HG03354 (cell line): ENCODE data around the gene TNS1.

Source experiments
- ATAC-seq: cut with Tn5 transposase; IDR thresholded peaks from one replicate; pipeline ENCODE4 v1.9.1; 2021; ENCODE audit warnings: mild to moderate bottlenecking; ENCODE audit not compliant: unreplicated experiment, poor library complexity, severe bottlenecking

Gene TNS1

DNA sequence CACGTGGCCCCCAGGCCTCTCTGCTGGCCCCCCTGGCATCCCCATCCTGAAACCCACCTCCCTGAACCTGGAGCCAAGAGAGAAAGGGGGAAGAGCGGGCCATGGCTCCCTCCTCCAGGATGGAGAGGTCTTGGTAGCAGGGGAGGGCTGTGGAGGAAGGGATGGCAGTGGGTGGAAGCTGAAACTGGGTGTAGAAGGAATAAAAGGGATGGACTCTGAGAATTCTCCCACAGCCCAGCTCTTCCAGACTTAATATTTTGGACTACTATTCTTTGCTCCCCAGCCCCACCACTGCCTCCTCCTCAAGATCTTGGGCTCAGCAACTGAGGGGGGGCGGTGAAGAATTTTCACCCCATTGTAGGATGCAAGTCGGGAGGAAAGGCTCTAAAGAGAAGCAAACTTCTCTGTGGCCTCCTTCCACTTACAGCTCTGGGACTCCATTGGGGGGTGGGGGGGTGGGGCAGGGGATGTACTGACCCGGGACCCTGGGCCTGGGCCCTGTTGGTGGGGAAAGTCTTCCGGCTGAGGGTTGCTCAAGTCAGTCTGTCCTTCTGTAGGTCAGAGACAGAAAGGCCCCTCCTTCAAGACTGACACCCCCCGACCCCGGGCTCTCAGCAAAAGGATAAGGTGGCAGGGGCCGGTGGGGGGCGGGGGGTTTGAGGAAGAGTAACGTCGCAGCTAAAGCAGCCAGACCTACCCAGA lies 501 bp downstream of the TNS1 start:
- ATAC-seq: no peak

DNA sequence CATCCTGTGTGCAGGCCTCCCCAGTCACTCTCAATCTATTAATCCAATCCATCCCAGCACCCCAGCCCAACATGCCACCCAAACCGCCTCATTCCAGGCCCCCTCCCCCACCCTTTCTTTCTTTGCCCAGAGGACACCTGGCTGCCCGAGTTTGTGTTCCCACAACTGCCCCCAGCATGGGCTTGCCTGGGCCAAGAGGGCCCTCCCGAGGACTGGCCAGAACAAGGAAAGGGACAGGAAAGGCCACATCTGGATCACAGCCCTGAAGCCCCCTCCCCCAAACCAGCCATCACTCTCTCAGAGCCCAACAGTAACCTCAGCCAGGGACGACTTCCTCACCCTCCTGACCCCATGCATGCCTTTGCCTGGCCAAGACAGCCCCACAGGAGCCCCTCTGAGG lies 1.2 kb downstream of the TNS1 start:
- ATAC-seq: no peak

DNA sequence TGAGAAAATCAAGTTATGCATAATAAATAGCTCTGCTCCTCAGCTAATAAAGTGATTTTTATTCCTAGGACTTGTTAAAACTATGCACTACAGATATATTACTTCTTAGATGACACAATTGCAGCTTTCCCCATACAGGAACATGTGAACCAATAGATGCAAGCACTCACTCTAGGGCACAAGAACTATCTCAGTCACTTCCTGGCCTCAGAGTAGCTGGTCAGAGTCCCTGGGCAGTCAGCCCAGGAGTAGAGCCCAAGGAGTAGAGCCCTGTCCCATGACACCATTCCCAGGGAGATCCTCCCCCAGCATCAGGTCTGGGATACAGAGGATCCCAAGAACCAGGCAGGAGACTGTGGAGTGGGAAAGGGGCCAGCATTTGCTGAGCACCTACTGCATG lies 2.7 kb downstream of the TNS1 start:
- no peak for ATAC-seq

DNA sequence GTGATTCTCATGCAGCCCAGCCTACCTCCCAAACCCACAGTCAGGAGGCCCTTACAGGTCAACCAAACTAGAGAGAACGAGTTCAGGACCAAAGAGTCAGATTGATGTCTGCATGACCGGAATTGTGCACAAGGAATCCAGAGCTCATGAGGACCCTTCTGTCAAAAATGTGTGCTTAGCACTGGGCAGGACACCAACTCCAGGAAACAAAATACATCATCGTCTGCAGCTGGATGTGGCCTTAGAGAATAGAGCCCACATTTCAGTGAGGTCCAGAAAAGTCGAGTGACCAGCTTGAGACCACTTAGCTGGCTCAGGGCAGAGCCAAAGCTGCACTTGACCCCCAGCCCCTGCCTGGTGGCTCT lies 3.2 kb downstream of the TNS1 start:
- no peak for ATAC-seq

DNA sequence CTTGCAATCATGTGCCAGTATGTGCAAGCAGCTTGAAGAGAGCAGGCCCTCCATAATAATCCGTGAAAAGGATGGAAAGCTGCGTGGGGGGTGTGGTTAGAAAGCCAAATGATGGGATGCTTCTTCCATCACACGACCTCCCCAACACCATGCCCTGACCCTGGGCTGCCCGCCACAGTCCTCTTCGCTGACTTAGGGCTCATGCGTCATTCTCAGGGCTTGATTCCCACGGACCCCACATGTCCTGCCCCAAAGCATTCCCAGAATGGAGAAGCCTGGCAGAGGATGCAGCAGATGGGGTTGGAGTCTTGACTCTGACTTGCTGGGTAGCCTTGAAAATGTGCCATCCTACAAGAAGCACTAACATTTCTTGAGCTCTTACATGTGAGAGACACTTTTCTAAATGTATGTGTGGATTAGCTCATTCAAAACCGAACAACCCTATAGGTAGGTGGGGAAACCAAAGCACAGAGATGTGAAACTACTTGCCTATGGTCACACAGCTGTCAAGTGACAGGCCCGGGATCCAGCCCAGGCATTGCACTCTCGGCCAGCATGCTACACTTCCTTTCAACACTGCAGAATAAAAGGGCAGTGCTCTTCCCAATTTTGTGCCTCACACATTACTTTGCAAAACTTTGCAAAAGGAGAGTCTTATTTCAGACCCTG lies 3.7 kb downstream of the TNS1 start:
- ATAC-seq: no peak

DNA sequence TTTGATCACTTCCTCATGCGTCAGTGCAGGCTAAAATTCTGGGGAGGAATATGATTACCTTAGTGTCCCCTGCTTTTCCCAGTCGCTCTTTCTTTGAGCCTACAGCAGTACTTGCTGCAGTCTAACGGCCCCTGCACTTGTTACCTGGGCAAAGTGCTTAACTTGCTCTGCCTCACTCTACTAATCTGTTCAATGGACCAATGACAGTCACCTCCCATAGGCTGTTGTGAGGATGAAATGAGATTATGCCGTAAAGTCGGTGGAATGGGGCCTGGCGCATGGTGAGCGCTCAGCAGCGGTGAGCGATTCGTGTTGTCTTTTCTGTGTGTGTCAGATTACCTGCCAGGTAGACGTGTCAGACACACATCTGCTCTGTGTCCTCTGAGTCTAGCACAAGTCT lies 5.3 kb downstream of the TNS1 start:
- ATAC-seq: no peak

DNA sequence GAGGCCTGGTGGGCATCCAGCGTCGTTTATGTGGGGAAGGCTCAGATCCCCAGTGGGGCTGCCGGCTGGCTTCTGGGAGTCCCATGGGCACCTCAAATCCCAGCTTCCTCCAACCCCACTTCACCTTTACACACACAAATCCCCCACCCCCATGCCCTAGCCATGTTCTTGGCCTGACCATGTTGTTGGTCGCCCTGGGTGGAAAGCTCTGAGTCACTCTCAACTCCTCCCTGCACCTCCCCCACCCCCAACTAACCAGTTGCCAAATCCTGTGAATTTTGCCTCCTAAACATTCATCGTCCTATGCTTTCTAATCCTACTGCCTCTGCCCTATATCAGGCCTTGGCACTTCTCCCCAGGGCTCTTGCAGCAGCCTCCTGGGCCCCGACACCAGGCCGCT lies 6.4 kb downstream of the TNS1 start:
- ATAC-seq: no peak

DNA sequence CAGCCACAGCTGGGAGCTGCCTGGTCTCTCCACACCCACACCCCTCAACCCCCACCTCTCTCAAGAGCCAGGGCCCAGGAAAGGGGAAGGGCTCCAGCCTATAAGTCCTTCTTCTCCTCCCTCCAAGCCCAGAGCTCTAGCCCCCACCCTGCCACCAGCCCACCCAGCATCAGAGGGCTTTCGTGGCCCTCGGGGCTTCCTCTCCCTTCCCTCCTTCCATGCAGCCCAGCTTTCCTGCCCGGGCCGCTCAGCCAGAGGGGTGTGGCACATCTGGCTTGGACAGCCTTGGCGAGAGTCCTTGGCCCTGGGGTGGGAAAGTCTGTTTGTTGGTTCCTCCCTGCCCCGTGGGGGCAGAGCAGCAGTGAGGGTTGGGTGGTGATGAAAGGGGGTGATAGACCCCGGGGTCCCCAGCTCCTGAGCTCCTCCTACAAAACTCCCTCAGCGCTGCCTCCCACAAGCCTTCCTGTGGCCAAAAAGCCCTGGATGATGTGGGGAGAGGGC lies 7.0 kb downstream of the TNS1 start:
- ATAC-seq: no peak

DNA sequence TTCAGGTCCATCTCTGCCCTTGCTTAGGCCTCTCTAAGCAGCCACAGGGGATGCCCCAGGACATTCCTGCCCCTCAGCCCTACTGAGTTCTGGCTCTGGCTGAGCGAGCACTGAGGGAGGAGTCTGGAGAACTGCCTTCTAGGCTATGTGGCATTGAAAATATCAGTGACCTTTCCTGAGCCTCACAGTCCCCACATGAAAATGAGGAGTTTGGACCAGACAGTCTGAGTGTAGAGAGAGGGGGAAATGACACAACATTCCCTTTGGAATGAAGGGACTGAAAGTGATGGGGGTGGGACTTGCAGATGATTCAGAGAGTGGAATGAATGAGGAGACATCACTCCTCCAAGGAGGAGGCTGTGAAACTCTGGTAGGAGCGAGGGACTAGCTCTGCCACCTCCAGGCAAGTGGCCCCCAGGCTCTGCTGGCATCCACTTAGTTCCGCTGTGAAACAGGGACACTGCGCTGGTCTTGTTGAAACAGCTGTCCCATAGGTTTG lies 8.0 kb downstream of the TNS1 start:
- no peak for ATAC-seq

DNA sequence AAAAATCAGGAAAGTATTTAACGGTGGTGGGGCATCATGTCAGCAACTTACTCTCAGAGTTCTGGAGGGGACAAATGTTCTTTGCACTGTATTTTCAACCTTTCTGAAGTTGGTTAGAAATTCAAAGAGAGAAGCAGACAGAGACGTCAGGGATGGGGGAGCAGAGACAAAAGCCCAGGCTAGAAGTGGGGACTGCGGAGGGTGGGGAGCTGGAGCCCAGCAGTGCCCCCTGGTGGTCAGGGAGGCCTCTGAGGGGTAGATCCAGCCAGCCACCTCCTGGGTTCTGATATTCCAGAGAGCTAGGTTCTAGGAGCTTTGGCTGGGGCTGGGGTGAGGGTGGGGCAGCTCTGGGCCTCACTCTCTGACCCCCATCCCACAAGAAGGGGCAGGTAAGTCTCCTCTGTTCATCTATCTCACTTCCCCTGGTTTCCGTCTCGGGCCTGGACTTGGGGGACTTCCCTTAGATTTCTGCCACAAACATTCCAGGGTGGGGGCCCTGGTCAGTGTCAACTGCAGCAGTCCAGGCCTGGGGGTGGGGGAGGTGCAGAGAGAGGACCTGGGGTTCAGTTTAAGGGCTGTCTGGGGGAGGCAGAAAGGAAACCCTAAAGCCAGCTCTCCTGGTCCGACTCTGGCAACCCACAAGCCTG lies 8.9 kb downstream of the TNS1 start:
- ATAC-seq: no peak

DNA sequence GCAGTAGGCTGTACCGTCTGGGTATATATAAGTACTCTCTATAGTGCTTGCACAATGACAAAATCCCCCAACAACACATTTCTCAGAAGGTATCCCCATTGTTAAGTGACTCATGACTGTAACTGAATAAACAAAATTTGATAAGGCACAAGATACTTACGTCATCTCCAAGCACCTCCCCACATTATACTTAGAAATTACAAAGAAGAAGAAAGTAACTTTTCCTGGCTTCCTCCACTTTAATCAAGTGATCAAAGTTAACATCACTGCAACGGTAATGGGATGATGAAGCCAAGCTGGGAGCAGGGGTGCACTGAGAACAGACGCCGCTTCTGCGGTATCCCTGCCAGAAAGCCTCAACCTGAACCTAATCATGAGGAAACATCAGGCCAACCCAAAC lies 9.7 kb downstream of the TNS1 start:
- no peak for ATAC-seq

DNA sequence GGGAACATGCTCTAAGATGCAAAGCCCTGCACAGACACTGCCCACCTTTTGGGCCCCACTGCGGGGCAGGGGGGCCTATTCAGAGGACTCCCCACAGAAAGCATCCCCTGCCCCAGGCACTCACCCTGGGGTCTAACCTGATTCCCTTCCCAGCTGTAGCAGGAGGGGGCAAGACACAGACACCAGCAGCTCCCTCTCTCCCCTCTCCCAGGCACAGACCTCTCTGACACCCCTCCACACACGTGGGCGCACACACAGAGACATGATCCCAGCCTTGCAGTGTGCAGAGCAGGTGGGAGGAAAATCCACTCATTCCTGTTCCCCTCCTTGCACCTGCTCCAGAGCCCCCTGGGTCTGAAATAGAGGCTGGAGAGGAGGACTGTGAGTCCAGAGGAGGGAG lies 10.7 kb downstream of the TNS1 start:
- ATAC-seq: no peak

DNA sequence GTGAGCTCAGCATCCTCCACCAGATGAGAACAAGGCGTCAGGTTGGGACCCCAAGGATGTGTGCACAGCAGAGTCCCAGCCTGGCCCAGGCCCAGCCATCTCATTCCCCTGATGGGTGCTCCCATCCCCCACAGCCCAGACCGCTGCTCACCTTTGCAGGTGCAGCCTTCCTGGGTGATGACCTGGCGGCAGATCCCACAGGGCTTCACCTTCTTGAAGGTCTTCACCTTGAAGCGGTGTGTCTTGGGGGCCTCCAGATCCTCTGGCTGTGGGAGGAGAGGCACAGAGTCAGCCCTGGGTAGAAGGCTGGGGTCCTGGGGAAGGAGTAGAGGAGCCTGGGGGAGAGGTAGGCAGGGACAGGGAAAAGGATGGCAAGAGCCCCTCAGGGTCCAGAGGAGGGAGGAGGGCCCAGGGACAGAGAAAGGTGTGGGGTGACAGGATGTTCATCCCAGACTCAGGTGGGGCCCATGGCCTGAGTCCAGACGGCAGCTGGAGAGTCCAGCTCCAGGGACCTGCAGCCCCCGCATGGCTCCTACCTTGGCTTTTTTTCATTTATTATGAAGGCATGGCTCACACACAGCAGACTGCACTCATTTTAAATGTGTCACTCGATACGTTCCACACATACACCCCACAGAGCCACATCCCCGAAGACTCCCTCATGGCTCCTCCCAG lies 11.9 kb downstream of the TNS1 start:
- ATAC-seq: no peak

DNA sequence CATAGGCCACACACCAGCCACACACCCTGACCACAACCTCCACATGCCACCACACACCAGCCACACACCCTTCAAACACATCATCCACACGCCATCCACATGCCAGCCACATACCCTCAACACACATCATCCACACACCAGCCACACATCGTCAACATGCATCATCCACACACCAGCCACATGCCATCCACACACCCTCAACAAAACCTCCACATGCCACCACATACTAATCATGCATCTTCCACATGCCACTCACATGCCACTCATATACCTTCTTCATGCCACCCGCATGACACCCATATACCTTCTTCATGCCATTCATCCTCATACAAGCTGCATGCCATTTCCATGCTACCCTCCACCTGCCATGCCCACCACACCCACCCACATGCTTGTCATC lies 12.4 kb downstream of the TNS1 start:
- no peak for ATAC-seq

DNA sequence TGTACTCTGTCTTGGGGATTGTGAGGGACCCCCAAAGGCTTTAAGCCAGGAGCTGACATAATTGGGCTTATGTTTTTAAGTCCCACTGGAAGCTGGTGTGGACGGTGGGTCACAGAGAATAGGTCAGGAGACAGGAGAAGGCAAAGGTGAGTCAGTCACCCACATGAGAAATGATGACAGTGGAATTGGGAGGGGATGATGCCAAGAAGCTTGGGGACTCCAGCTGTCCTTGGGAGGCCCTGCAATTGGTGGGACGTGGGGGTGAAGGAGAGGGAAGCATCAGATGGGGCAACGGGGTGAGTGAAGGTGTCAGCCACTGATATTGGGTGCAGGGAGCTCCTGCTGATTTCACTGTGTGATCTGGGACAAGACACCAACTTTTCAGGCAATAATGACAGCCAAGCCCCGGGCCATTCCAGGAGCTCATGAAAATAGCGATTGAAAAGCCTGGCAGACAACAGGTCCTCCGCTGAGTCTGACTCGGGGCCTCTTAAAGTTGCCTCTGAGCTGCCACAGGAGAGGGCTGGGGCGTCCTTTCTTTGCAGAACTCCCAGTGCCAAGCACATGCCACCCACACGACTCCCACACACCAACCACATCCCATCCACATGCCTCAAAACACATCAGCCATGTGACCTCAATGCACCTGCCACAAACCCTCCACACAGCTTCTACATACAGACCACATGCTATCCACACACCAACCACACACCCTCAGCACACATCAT lies 13.4 kb downstream of the TNS1 start:
- ATAC-seq: no peak

DNA sequence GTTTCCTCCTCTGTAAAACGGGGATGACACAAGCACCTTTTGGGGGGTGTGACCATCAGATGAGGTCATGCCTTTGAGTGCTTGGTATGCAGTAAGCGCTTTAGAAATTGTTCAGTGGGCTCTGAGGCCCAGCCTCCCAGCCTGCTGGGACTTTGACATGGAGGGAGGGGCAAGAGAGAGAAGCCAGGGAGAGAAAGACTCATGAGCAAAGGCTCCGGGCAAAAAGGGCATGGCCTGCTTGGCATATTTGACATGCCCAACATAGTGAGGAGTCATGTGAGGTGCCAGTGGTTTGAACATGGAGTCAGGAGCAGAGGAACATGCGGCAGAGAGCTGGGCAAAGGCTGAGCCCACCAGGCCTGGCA lies 14.0 kb downstream of the TNS1 start:
- ATAC-seq: peak; percentile 8

DNA sequence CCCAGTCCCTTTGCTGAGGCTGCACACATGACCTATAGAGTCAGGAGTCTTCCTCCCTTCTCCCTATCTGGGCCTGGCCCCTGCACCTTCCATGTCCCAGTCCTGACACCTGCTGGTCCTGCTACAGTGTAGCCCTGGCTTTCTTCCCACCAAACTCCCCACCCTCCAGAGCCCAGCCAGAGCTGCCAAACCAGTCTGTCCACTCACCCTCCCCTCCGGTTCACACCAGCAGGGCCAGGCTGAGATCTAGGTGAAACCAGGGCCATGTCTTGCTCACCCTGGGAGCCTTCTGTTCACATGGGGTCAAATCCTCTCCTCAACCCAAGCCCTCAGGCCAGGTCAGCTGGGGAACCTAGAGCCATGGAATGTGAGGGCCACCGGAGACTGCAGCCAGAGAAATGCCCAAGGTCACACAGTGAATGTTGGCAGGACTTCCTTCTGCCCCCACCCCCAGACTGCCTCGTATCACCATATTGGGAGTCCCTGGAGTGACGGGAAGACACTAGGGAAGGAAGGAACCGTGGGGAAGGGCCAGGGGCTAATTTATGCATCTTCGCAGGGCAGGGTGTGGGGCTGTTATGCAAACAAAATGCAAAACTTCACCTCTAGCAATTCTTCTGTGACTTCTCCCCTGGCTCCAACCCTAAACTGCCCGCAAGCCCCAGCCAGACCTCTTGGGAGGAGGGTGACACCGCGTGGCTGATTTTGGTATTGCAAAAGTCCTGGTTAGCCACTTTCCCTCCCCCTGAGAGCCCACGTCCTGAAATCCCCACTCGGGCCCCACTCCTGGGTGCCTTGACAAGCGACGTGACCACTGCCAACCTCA lies 14.6 kb downstream of the TNS1 start:
- peak; percentile 65 for ATAC-seq

DNA sequence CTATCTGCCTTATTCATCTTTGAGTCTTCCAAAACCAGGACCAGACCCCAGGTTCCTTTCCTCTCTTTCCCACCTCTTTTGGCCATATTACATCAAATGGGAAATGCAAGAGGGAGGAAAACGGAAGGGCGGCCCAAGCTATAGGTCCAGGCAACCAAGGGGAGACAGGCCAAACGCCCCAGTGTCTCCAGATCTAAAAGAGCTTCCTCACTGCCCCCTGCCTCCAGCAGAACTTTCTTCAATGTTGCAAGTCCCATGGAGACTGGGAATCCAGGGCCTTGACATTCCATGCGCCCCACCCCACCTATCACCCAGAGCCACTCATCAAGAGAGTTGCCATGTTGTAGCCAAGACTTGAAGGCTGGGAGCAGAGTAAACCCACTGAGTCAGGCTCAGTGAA lies 15.4 kb downstream of the TNS1 start:
- ATAC-seq: no peak
